ENCODE results near the gene DNAJC30. TPM values are rescaled to one million over a fixed set of nuclear protein-coding genes. Genes with fewer than 3 reads are reported as not detected.

Gene DNAJC30
- total RNA-seq, 3 donors from 2014 or later: 8.7 to 10.5 (median 10.2) TPM

DNA sequence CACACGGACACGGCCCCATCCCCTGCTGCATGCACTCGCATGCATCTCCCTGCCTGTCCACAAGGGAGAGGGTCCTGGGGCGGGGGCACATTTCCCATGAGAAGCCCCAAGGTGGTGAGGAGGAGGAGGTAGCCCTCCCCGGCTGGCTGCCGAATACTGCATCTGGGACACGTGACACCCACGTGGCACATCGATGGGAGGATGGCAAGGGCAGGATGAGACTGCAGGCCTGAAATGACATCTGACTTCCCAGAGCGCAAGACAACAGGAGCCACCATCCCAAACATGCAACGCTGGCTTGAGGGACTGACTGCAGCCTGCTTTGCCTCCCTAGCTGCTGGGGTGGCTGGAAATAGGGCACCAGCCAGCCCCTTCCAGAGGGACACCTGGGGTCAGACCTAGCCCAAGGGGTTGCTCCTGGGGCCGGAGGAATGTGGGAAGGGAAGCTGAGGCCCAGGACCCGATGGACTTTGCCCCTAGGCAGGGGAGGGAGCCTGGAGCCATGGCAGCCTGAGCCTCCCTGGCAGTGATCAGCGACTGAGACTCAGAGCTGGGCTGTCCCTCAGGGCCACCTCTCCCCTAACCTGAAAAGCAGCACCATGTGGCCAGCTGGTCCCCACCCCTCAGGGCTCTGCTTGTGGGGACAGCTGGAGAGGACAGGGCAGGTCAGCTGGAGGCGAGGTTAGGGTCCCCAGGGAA lies 16.3 kb upstream of the DNAJC30 start:
- DNase-seq (no peak), ATAC-seq (no peak)
- no peaks in the 10 kb centered on the region for H3K36me3 ChIP-seq (ENCODE audit: low read depth)
- no peaks in the 10 kb centered on the region for H3K9me3 ChIP-seq
- H3K4me3 ChIP-seq: no peak overlapping the region
- intact Hi-C loops (cut with DNase I, micrococcal nuclease): no loop called here
- no peaks in the 10 kb centered on the region for H3K4me1 ChIP-seq (ENCODE audit: low read depth)
- TF ChIP-seq, protein P1, sequence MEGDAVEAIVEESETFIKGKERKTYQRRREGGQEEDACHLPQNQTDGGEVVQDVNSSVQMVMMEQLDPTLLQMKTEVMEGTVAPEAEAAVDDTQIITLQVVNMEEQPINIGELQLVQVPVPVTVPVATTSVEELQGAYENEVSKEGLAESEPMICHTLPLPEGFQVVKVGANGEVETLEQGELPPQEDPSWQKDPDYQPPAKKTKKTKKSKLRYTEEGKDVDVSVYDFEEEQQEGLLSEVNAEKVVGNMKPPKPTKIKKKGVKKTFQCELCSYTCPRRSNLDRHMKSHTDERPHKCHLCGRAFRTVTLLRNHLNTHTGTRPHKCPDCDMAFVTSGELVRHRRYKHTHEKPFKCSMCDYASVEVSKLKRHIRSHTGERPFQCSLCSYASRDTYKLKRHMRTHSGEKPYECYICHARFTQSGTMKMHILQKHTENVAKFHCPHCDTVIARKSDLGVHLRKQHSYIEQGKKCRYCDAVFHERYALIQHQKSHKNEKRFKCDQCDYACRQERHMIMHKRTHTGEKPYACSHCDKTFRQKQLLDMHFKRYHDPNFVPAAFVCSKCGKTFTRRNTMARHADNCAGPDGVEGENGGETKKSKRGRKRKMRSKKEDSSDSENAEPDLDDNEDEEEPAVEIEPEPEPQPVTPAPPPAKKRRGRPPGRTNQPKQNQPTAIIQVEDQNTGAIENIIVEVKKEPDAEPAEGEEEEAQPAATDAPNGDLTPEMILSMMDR (IDR thresholded peaks at IDR 0.05): no peak

DNA sequence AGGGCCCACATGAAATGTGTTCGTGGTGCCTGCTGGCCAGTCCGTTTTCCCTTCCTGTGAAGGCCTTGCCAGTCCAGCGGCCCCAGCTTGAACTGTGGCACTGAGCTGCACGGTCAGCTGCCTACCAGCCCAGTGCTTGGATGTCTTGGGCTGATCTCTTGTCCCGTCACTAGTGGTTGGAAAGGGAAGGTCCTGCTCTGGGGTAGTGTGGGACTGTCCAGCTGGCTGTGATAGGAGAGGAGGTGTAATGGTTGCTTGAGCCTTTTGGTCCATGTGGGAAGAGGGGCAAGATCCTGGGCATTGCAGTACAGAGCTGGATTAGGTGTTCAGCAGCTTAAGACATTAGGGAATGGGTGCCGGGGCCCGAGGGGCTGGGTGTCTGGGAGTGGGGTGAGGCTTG lies 15.2 kb upstream of the DNAJC30 start:
- TF ChIP-seq, protein P1 (IDR thresholded peaks at IDR 0.05): no peak
- H3K36me3 ChIP-seq (ENCODE audit: low read depth): no peaks in the 10 kb centered on the region
- DNase-seq (no peak), ATAC-seq (no peak)
- H3K4me1 ChIP-seq (ENCODE audit: low read depth): no peaks in the 10 kb centered on the region
- no peaks in the 10 kb centered on the region for H3K9me3 ChIP-seq
- intact Hi-C loops (cut with DNase I, micrococcal nuclease): no loop called here
- no peak overlapping the region for H3K4me3 ChIP-seq

DNA sequence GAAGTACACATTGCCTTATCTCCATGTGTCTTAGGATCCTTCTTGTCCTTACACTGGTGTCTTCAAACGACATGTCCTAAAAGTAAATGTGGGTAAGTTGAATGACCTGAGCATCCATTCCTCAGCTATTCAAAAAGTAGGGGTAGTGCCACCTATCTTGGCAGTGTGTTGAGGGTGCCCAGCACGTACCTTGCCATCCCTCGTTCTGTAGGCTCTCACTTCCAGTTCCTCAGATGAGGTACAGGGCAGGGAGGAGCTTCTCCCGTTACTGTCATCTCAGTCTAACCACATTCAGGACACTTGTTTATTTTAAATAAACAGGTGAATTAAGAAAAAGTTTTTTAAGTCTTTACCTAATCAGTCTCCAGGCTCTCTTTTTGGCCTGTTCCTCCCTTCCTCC lies 13.1 kb upstream of the DNAJC30 start:
- DNase-seq (no peak), ATAC-seq (no peak)
- intact Hi-C loops (cut with DNase I, micrococcal nuclease): no loop called here
- Histone ChIP-seq H3K4me1 (ENCODE audit: low read depth) (no peaks in the 10 kb centered on the region), H3K4me3 (no peak overlapping the region), H3K36me3 (ENCODE audit: low read depth) (no peaks in the 10 kb centered on the region), H3K9me3 (no peaks in the 10 kb centered on the region)
- TF ChIP-seq, protein P1 (IDR thresholded peaks at IDR 0.05): no peak

DNA sequence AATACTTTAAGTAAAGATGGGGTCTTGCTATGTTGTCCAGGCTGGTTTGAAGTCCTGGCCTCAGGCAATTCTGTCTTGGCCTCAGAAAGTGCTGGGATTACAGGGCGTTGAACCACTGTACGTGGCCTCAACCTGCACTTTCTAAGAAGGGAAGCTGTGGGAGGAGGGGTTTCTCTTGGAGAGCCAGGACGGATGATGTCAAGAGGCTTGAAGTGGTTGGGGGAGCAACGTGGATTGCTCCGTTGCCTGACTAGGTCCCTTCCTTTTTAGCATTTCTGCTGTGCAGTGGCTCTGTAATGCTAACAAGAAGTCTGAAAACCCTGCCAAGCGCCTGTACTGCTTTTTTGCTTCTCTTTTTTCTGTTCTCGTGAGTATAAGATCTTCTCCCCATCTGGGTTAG lies 7.4 kb upstream of the DNAJC30 start:
- H3K4me3 ChIP-seq: no peak overlapping the region
- TF ChIP-seq, protein P1 (IDR thresholded peaks at IDR 0.05): no peak
- H3K4me1 ChIP-seq (ENCODE audit: low read depth): no peaks in the 10 kb centered on the region
- no peaks in the 10 kb centered on the region for H3K9me3 ChIP-seq
- ATAC-seq (no peak), DNase-seq (no peak)
- intact Hi-C loops (cut with DNase I, micrococcal nuclease): no loop called here
- peaks cover 7% of the 10 kb centered on the region for H3K36me3 ChIP-seq (ENCODE audit: low read depth)

DNA sequence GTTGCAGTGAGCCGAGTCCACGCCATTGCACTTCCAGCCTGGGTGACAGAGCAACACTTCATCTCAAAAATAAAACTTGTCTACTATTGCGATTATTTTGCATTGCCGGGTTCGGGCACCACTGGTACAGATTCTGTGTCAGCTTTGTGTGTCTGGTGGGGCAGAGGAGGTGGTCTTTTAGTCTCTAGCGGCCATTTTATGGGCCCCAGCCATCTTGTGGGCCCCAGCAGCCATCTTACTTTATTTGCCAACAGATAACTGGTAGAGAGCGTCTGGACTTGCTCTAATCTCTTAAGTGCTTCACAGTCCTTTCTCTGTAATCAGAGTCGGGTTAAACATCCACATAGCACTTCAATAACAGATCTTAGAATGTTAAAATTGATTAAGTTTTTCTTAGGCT lies 5.0 kb upstream of the DNAJC30 start:
- TF ChIP-seq, protein P1 (IDR thresholded peaks at IDR 0.05): no peak
- ATAC-seq: no peak
- no peak for DNase-seq
- intact Hi-C loops (cut with DNase I, micrococcal nuclease): no loop called here
- H3K9me3 ChIP-seq: no peaks in the 10 kb centered on the region
- peaks cover 9% of the 10 kb centered on the region for H3K4me1 ChIP-seq (ENCODE audit: low read depth)
- H3K4me3 ChIP-seq: no peak overlapping the region
- H3K36me3 ChIP-seq (ENCODE audit: low read depth): peaks cover 7% of the 10 kb centered on the region

DNA sequence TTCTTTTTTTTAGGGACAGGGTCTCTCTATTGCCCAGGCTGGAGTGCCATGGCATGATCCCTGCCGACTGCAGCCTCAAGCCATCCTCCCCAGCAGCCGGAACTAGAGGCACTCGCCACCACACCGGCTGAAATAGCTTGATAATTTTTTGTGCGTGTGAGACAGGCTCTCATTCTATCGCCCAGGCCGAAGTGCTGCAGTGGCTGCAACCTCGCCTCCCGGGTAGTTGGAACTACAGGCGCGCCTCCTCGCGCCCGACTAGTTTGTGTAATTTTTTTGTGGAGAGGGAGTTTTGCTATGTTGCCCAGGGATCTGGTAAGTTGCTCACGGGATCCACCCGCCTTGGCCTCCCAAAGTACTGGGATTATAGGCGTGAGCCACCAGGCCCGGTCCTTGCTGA lies 2.1 kb upstream of the DNAJC30 start:
- Histone ChIP-seq H3K9me3 (no peaks in the 10 kb centered on the region), H3K36me3 (ENCODE audit: low read depth) (peaks cover 7% of the 10 kb centered on the region), H3K4me1 (ENCODE audit: low read depth) (peaks cover 26% of the 10 kb centered on the region), H3K4me3 (no peak overlapping the region)
- TF ChIP-seq, protein P1 (IDR thresholded peaks at IDR 0.05): no peak
- DNase-seq: no peak
- intact Hi-C loops (cut with DNase I, micrococcal nuclease): no loop called here
- no peak for ATAC-seq

Data from mucosa of descending colon (tissue), 3 donors.